ENCODE data around the gene GPR137. TPM values are rescaled to one million over a fixed set of nuclear protein-coding genes. Genes with fewer than 3 reads are reported as not detected.
"Not testable (repeated sequence)": the region's sequence is repeated elsewhere in the genome, so short reads cannot be mapped to it uniquely, and the experiment has no call there.

GPR137 gene
- total RNA-seq, 1 experiment from 2014 or later = 60.8 TPM

DNA sequence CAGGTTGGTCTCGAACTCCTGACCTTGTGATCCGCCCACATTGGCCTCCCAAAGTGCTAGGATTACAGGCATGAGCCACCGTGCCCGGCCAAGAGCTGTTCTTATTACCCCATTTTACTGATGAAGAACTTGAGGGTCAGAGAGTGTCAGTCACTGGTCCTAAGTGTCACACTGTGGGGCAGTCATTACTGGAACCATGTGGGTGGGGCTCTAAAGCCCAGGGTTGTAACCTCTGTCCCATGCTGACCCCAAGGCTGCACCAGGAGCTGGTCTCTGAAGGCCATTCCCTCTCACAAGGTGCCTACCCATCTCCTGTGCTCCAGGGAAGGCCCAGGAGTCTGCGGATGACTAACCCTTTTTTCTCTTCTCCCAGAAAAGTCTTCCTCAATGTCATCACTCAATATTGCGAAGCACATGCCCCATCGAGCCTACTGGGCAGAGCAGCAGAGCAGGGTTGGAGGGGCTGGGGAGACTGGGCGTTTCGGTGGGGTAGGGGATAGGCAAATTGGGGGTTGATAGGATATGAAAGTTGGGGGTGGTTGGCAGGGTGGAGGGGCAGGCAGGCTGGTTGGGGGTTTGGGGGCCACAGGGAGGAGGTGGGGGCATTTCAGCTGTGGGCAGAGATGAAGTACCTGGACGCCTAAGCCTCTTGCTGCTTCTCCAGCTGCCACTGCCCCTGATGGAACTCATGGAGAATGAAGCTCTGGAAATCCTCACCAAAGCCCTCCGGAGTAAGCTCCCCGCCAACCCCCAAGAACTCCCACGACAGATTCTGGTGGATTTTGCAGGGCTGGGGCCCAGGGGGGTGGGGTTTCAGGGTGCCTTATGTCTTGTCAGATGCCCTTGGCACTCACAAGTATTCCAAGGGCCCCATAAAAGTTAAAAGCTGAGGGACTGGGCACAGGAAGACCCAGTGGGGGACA, 17.7 kb downstream of the GPR137 start:
- no peak for DNase-seq (ENCODE audit: low spot score)

DNA sequence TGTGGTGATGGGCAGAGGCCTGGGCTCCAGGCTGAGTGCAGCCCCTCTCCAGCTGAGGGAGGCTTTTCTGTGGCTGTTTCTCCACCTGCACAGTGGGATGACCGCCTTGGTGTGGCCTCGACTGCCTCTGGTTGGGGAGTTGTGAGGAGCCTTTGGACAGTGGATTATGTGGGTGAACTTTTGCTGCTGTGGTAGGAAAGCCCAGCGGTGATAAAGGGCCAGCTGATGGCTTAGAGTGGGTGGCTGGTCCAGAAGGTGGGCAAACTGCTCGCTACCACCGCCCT, 18.3 kb downstream of the GPR137 start:
- no peak for DNase-seq (ENCODE audit: low spot score)

DNA sequence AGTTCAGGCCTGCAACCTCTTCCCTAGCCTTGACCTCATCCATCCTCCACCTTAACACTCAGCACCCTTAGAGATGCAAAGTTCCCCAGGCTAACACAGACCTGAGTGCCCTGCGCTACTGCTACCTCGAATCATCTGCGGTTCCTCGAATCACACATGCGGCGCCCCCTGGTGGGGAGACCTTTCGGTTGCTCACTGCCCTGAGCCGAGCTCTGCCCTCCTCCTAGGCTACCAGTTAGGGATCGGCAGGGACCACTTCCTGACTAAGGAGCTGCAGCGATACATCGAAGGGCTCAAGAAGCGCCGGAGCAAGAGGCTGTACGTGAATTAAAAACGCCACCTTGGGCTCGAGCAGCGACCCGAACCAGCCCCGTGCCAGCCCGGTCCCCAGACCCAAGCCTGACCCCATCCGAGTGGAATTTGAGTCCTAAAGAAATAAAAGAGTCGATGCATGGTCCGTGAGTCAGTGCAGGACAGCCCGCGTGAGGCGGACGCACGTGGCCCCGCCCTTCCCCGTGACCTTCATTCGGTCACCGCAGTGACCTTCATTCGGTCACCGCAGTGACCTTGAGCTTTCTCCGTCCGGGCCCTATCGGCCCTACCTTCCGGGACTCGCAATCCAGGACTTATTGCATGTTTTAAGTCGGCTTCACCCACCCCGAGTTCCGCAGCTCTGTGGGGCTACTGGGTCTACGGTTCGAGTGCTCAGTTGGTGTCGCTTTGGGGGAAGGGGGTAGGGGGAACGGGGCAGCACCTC, 18.8 kb downstream of the GPR137 start:
- DNase-seq (ENCODE audit: low spot score) = peak; percentile 91

DNA sequence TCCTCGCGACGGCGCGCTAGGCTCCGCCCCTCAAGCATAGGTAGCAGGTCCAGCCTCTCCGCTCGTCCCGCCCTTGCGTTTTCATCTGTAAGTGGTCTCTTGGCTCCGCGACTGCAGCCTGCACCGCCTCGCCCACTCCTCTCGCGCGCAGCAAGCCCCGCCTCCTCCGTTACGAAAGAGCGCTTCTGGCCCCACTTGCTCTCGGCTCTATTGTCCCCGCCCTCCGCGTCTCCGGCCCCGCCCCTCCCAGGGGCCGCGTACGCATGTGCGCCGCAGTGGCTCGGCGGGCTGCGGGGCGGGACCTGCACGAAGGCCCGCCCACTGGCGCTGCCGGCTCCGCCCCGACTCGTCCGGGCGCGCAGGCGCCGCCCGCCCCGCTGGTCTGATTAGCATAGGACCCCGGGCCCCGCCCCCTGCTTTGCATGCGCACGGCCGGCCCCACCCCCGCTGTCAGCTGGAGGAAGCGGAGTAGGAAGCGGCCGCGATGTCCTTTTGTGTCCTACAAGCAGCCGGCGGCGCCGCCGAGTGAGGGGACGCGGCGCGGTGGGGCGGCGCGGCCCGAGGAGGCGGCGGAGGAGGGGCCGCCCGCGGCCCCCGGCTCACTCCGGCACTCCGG, 19.5 kb downstream of the GPR137 start, which contains the start of gene ESRRA:
Gene ESRRA, plus strand, starts transcription at position 450 of the 616 bp plus-strand sequence. CDS start 1,656 bp downstream, outside the sequence.
- DNase-seq (ENCODE audit: low spot score) = peak; percentile 96

- no peak for DNase-seq (ENCODE audit: low spot score)
Observed at GRCh38 chr11:64305691-64306562, 20.3 kb downstream of the GPR137 start.

- DNase-seq (ENCODE audit: low spot score) = no peak
Observed at GRCh38 chr11:64306563-64306875, 20.9 kb downstream of the GPR137 start.

DNA sequence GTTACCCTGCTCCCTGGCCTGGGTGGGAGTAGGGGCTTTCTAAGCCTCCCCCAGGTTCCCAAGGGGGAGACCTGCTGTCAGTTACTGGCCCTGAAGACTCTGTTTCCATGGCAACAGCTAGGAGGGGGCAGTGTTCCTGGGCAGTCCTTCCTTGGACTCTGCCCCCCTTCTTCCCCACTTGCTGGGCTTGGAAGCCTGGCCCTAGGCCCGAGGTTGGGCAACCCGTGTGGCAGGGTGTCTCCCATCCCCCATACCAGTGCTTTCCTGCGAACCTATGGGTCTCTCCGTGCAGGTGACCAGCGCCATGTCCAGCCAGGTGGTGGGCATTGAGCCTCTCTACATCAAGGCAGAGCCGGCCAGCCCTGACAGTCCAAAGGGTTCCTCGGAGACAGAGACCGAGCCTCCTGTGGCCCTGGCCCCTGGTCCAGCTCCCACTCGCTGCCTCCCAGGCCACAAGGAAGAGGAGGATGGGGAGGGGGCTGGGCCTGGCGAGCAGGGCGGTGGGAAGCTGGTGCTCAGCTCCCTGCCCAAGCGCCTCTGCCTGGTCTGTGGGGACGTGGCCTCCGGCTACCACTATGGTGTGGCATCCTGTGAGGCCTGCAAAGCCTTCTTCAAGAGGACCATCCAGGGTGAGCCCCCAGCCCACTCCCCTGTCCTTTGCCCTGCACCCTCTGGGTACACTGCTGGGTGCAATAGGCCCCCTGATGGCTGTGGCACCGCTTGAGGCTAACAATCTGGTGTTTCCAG, 21.4 kb downstream of the GPR137 start:
- DNase-seq (ENCODE audit: low spot score) = no peak

DNA sequence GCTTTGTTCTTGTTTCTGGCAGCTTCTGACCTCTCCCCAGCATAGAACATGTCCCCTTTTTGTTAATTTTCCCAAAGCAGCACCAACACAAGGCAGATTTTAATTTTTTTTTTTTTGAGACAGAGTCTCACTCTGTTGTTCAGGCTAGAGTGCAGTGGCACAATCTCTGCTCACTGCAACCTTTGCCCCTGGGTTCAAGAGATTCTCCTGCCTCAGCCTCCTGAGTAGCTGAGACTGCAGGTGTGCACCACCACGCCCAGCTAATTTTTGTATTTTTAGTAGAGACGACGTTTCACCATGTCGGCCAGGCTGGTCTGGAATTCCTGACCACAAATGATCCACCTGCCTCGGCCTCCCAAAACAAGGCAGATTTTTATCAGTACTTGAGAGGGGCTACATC, 22.1 kb downstream of the GPR137 start:
- DNase-seq (ENCODE audit: low spot score) = not testable (repeated sequence)

GRCh38 chr11:64312947-64313346, 27.3 kb downstream of the GPR137 start:
- DNase-seq (ENCODE audit: low spot score) = no peak

GRCh38 chr11:64313491-64314145, 28.0 kb downstream of the GPR137 start:
- no peak for DNase-seq (ENCODE audit: low spot score)

DNA sequence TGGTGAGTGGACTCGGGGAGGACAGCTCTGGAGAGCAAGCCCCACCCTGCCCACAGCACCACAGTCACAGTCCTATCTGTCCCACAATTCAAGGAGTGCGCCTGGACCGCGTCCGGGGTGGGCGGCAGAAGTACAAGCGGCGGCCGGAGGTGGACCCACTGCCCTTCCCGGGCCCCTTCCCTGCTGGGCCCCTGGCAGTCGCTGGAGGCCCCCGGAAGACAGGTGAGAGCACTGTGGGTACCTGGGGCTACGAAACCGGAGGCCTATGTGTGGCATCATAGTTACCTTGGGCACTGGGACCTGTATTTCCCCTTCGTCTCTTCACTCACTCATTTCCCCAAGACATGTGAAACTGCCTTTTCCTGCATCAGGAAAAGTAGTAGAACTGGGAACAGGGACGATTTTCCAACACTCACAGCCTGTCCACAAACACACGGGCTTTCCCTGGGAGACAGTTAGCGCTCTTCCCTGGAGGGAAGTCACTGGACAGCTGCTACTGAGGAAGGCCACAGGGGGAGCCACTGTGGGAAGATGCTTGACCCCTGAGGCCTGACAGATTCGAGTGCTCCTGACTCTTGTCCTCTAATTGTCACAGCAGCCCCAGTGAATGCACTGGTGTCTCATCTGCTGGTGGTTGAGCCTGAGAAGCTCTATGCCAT, 28.6 kb downstream of the GPR137 start:
- no peak for DNase-seq (ENCODE audit: low spot score)

DNA sequence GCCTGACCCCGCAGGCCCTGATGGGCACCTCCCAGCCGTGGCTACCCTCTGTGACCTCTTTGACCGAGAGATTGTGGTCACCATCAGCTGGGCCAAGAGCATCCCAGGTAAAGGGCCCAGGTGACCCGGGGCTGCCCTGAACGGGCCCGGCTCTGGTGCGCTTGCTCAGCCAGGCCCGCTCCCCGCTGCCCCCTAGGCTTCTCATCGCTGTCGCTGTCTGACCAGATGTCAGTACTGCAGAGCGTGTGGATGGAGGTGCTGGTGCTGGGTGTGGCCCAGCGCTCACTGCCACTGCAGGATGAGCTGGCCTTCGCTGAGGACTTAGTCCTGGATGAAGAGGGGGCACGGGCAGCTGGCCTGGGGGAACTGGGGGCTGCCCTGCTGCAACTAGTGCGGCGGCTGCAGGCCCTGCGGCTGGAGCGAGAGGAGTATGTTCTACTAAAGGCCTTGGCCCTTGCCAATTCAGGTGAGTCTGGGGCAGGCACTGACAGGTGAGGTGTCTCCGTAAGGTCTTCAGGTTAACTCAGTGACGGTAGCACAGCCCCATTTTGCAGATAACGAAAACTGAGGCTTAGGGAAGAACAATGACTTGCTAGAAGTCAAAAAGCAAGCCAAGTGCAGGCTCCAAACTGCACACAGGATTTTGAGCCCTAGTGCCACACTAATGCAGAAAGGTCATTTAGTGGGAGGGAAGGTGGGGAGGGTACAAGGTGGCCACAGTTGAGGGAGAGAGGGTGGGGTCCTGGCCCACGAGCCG, 29.3 kb downstream of the GPR137 start:
- DNase-seq (ENCODE audit: low spot score) = no peak

DNA sequence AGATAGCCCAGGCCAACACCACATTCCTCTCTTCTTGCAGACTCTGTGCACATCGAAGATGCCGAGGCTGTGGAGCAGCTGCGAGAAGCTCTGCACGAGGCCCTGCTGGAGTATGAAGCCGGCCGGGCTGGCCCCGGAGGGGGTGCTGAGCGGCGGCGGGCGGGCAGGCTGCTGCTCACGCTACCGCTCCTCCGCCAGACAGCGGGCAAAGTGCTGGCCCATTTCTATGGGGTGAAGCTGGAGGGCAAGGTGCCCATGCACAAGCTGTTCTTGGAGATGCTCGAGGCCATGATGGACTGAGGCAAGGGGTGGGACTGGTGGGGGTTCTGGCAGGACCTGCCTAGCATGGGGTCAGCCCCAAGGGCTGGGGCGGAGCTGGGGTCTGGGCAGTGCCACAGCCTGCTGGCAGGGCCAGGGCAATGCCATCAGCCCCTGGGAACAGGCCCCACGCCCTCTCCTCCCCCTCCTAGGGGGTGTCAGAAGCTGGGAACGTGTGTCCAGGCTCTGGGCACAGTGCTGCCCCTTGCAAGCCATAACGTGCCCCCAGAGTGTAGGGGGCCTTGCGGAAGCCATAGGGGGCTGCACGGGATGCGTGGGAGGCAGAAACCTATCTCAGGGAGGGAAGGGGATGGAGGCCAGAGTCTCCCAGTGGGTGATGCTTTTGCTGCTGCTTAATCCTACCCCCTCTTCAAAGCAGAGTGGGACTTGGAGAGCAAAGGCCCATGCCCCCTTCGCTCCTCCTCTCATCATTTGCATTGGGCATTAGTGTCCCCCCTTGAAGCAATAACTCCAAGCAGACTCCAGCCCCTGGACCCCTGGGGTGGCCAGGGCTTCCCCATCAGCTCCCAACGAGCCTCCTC, 30.2 kb downstream of the GPR137 start:
- not testable (repeated sequence) for DNase-seq (ENCODE audit: low spot score)

DNA sequence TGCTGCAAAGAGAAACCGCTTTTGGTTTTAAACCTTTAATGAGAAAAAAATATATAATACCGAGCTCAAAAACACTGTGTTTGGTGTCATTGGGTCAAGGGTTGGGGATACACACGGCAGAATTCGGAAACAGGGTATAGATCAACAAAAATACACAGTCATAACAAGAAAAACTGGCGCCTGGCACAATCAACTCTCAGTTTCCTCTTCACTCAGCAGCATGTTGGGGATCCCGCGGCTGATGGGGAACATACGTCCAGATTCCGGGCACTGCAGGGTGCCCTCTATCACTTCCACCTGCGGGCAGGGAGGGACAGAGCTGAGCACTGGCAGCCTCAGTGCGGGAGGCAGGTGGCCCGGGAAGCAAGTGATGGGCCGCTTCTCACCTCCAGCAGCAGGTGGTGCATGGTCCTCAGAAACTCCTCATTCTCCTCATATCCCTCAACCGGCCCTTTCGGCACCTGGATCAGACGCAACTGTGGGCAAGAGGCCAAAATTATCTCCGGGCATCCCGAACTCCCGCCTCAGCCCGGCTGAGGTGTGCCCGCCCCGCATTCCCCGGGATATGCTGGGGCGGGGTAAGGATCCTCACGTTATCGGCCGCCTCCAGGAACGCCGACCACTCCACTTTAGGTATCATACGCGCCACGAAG, 31.1 kb downstream of the GPR137 start:
- peak; percentile 54 for DNase-seq (ENCODE audit: low spot score)

DNA sequence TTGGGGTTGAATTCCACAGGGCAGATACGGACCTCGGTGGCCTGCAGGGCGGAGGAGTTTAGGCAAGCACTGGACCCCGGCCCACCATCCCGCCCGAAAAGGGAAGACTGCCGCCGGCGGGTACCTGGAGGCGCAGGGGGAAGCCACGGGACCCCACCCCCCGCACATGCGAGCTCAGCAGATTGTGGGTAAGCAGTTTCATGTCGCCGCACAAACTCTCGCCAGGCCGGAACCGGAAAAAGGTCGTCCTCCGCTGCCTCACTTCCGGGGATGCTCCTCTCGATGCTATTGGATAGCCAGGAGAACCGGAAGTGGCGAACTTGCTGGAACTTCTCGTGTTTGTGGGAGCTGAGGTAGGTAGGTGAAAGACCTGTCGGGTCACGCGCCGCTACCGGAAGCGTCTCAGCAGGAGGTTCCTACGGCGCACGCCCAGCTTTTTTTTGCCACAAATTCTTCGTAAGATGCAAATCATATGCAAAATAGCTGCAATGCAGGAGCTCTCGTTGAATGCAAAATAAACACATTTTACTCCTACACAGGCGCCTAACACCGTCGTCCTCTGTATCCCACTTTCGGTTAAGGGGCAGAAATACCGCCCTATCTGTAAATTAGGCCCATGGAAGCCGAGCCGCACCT, 31.8 kb downstream of the GPR137 start, which contains the start of gene TRMT112:
Gene TRMT112, minus strand, starts transcription at position 235 of the 636 bp plus-strand sequence. Its CDS starts 33 bp downstream, at position 202.
- peak; percentile 99 for DNase-seq (ENCODE audit: low spot score)

GRCh38 chr11:64317961-64318765, 32.5 kb downstream of the GPR137 start, which contains the start of gene PRDX5:
Gene PRDX5, plus strand, starts transcription at chr11:64318121. Its CDS starts 95 bp downstream, at chr11:64318216.
- peak; percentile 90 for DNase-seq (ENCODE audit: low spot score)
